Transverse colon (tissue), 4 donors: ENCODE results near the gene IFITM10.

Experiments
- CTCF ChIP-seq, 5 experiments: fragments of 200-600 bp in 3 of 5; fragments of 450-650 bp in 2 of 5; sonication (generic) in 3 of 5; IDR thresholded peaks; 1 replicate in 2 of 5; 2 replicates in 3 of 5; pipeline ENCODE4 v1.5.1; 2016 to 2017; ENCODE audit warnings: antibody characterized with exemption in 5 of 5, inconsistent platforms in 3 of 5, mild to moderate bottlenecking in 2 of 5, moderate library complexity in 1 of 5
- POLR2A ChIP-seq: fragments of 450-650 bp; IDR thresholded peaks from one replicate; pipeline ENCODE4 v1.6.1; 2016; ENCODE audit warnings: antibody characterized with exemption, mild to moderate bottlenecking, moderate library complexity
- POLR2AphosphoS5 ChIP-seq, 3 donors: sonication (generic); formaldehyde crosslinking; IDR thresholded peaks; one replicate each; pipeline ENCODE4 v1.6.1; 2016; ENCODE audit warnings: antibody characterized with exemption in 3 of 3

GRCh38 chr11:1750840-1751530 is 590 bp upstream of the IFITM10 start:
- TF ChIP-seq CTCF (IDR thresholded peaks at IDR 0.05) = no peak
- no peak for TF ChIP-seq POLR2A
- peak in 1 of 3 donors; percentile 21 for TF ChIP-seq POLR2AphosphoS5 (IDR thresholded peaks at IDR 0.05)
